ENCODE measurements around the gene ZNF652. TPM values are rescaled to one million over a fixed set of nuclear protein-coding genes. Genes with fewer than 3 reads are reported as not detected.

The ZNF652 gene
- total and polyA plus RNA-seq, 2 donors (not counting 1 experiment from before 2014, with no cell fraction given) = 7.8 to 10.2 TPM

DNA sequence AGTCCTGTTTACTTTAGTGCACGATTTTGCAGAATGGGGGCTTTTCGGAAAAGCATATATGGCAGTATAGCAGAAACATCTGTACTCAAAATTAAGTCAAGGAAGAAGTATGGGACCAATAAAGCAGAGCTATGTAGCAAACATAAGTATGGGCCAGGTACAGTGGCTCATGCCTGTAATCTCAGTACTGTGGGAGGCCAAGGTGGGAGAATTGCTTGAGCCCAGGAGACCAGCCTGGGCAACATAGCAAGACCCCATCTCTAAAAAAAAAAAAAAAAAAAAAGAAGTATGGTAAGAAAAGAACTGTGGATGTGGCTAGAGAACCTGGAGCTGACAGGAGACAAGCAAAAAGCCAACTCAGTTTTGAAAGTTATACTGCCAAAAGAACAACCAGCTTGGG is 36.1 kb downstream of the ZNF652 start:
- Histone ChIP-seq H3K4me3 (replicated peaks in 1 of 4; ENCODE audit: control extremely low read depth in 1 of 4, insufficient read depth in 1 of 4, low read depth in 3 of 4, low read length in 4 of 4) (no peak overlapping the region), H3K36me3 (ENCODE audit: control insufficient read depth, insufficient read depth, low read length) (no peaks in the 10 kb centered on the region), H2AFZ (ENCODE audit: low read length) (no peak overlapping the region), H3K27ac (ENCODE audit: insufficient read depth, low read length) (no peak overlapping the region), H3K27me3 (ENCODE audit: control insufficient read depth, insufficient read depth, low read length) (no peaks in the 10 kb centered on the region), H3K9me3 (ENCODE audit: control insufficient read depth, insufficient read depth, low read depth, low read length) (no peaks in the 10 kb centered on the region), H3K9ac (ENCODE audit: insufficient read depth, low read length) (no peak overlapping the region), H3K4me2 (ENCODE audit: extremely low read depth, insufficient read depth, low read length) (no peak overlapping the region), H3K79me2 (ENCODE audit: control insufficient read depth, insufficient read depth, low read length) (peaks cover 6% of the 10 kb centered on the region), H3K4me1 (ENCODE audit: control insufficient read depth, extremely low read depth, insufficient read depth, low read length) (no peaks in the 10 kb centered on the region), H4K20me1 (ENCODE audit: control insufficient read depth, extremely low read depth, insufficient read depth, low read length) (no peaks in the 10 kb centered on the region)
- no peak for TF ChIP-seq EZH2 (IDR thresholded peaks at IDR 0.05; ENCODE audit: low read length, missing control alignments)
- TF ChIP-seq, protein P1, sequence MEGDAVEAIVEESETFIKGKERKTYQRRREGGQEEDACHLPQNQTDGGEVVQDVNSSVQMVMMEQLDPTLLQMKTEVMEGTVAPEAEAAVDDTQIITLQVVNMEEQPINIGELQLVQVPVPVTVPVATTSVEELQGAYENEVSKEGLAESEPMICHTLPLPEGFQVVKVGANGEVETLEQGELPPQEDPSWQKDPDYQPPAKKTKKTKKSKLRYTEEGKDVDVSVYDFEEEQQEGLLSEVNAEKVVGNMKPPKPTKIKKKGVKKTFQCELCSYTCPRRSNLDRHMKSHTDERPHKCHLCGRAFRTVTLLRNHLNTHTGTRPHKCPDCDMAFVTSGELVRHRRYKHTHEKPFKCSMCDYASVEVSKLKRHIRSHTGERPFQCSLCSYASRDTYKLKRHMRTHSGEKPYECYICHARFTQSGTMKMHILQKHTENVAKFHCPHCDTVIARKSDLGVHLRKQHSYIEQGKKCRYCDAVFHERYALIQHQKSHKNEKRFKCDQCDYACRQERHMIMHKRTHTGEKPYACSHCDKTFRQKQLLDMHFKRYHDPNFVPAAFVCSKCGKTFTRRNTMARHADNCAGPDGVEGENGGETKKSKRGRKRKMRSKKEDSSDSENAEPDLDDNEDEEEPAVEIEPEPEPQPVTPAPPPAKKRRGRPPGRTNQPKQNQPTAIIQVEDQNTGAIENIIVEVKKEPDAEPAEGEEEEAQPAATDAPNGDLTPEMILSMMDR (conservative IDR thresholded peaks at IDR 0.05 in 1 of 2, IDR thresholded peaks at IDR 0.05 in 1 of 2; ENCODE audit: low read depth in 1 of 2, low read length in 2 of 2) = no peak
- no peak for DNase-seq (ENCODE audit: low read depth in 2 of 2)

DNA sequence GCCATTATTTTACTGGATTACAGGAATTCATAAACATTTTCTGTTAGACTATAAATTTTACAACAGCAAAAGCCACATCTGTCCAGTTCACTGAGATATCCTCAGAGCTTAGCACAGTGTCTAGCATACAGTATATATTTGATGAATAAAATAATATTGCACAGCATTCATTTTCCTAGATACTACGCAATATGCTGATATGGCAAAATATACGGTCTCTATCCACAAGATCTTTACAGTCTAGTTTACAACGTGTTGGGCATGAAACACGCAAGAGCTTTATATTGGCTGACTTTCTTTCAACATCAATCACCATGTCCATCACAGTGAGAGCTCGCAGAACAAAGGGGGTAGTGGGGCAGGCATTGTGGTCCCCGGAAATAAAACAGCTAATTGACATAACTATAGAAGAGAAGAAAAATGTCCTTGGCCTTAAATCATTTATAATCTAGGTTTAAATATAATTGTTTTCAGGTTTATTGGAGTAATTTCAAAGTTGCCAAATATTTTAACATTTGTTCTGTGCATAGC is 43.5 kb downstream of the ZNF652 start:
- Histone ChIP-seq H3K27ac (ENCODE audit: insufficient read depth, low read length) (no peak overlapping the region), H3K4me3 (replicated peaks in 1 of 4; ENCODE audit: control extremely low read depth in 1 of 4, insufficient read depth in 1 of 4, low read depth in 3 of 4, low read length in 4 of 4) (no peak overlapping the region), H3K9me3 (ENCODE audit: control insufficient read depth, insufficient read depth, low read depth, low read length) (no peaks in the 10 kb centered on the region), H3K4me1 (ENCODE audit: control insufficient read depth, extremely low read depth, insufficient read depth, low read length) (peaks cover 5% of the 10 kb centered on the region), H4K20me1 (ENCODE audit: control insufficient read depth, extremely low read depth, insufficient read depth, low read length) (no peaks in the 10 kb centered on the region), H2AFZ (ENCODE audit: low read length) (no peak overlapping the region), H3K4me2 (ENCODE audit: extremely low read depth, insufficient read depth, low read length) (no peak overlapping the region), H3K9ac (ENCODE audit: insufficient read depth, low read length) (no peak overlapping the region), H3K79me2 (ENCODE audit: control insufficient read depth, insufficient read depth, low read length) (no peaks in the 10 kb centered on the region), H3K27me3 (ENCODE audit: control insufficient read depth, insufficient read depth, low read length) (no peaks in the 10 kb centered on the region), H3K36me3 (ENCODE audit: control insufficient read depth, insufficient read depth, low read length) (no peaks in the 10 kb centered on the region)
- no peak for TF ChIP-seq EZH2 (IDR thresholded peaks at IDR 0.05; ENCODE audit: low read length, missing control alignments)
- TF ChIP-seq, protein P1 (conservative IDR thresholded peaks at IDR 0.05 in 1 of 2, IDR thresholded peaks at IDR 0.05 in 1 of 2; ENCODE audit: low read depth in 1 of 2, low read length in 2 of 2) = no peak
- no peak for DNase-seq (ENCODE audit: low read depth in 2 of 2)

- no peak overlapping the region for H2AFZ ChIP-seq (ENCODE audit: low read length)
- no peak overlapping the region for H3K4me3 ChIP-seq (replicated peaks in 1 of 4; ENCODE audit: control extremely low read depth in 1 of 4, insufficient read depth in 1 of 4, low read depth in 3 of 4, low read length in 4 of 4)
- TF ChIP-seq EZH2 (IDR thresholded peaks at IDR 0.05; ENCODE audit: low read length, missing control alignments) = no peak
- TF ChIP-seq, protein P1 (conservative IDR thresholded peaks at IDR 0.05 in 1 of 2, IDR thresholded peaks at IDR 0.05 in 1 of 2; ENCODE audit: low read depth in 1 of 2, low read length in 2 of 2) = no peak
These were observed 45.0 kb downstream of the ZNF652 start for GRCh38 chr17:49316889-49317675.

More at GRCh38 chr17:49316889-49317675, 45.0 kb downstream of the ZNF652 start:
- Histone ChIP-seq H3K79me2 (ENCODE audit: control insufficient read depth, insufficient read depth, low read length) (no peaks in the 10 kb centered on the region), H3K9me3 (ENCODE audit: control insufficient read depth, insufficient read depth, low read depth, low read length) (no peaks in the 10 kb centered on the region), H3K9ac (ENCODE audit: insufficient read depth, low read length) (no peak overlapping the region), H3K36me3 (ENCODE audit: control insufficient read depth, insufficient read depth, low read length) (no peaks in the 10 kb centered on the region), H3K4me1 (ENCODE audit: control insufficient read depth, extremely low read depth, insufficient read depth, low read length) (peaks cover 5% of the 10 kb centered on the region), H3K4me2 (ENCODE audit: extremely low read depth, insufficient read depth, low read length) (no peak overlapping the region), H4K20me1 (ENCODE audit: control insufficient read depth, extremely low read depth, insufficient read depth, low read length) (no peaks in the 10 kb centered on the region), H3K27me3 (ENCODE audit: control insufficient read depth, insufficient read depth, low read length) (no peaks in the 10 kb centered on the region), H3K27ac (ENCODE audit: insufficient read depth, low read length) (no peak overlapping the region)
- no peak for DNase-seq (ENCODE audit: low read depth in 2 of 2)
